Left kidney (tissue), 2 donors: ENCODE data around the gene PRODH2. TPM values are rescaled to one million over a fixed set of nuclear protein-coding genes. Genes with fewer than 3 reads are reported as not detected.
"Not testable (repeated sequence)": the region's sequence is repeated elsewhere in the genome, so short reads cannot be mapped to it uniquely, and the experiment has no call there.

Experiments used
- DNase-seq: peaks from one replicate; pipeline ENCODE4 v3.0.0-alpha.2; 2013
- polyA plus RNA-seq: library from polyadenylated mRNA; unstranded; fragments of 120-200 nt; gene quantifications from one replicate; pipeline ENCODE4 v1.2.1, GENCODE V29; 2013; ENCODE audit not compliant: insufficient read length

Gene PRODH2
- polyA plus RNA-seq, 1 donor: 39.3 TPM

DNA sequence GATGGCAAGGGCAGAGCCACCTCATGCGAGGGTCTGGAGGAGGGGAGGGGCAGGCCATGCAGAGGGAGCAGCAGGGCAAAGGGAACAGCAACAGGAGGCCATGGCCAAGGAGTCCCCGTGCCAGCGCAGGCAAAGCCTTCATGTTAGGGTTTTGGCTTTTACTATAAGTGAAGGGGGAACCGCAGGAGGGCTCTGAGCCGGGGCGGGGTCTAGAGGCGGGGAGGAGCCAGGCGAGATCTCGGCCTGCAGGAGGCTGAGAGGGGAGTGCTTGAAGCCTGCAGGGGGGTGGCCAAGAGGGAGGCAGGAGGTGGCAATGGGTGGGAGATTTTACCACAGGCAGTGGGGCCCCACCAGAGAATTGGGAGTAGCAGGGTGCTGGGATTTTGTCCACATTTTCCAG is 31.0 kb downstream of the PRODH2 start:
- no peak for DNase-seq

DNA sequence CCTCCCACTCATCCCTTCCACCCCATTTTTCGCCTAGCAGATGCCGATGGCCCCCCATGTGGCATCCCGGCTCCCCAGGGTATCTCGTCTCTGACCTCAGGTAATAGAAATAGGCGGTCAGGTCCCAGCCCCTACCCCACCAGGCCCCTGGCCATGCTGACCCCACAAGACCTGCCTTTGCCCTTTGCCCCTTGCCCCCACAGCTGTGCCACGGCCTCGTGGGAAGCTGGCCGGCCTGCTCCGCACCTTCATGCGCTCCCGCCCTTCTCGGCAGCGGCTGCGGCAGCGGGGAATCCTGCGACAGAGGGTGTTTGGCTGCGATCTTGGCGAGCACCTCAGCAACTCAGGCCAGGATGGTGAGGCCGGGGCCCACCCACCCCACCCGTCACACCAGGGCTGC is 31.9 kb downstream of the PRODH2 start:
- no peak for DNase-seq

DNA sequence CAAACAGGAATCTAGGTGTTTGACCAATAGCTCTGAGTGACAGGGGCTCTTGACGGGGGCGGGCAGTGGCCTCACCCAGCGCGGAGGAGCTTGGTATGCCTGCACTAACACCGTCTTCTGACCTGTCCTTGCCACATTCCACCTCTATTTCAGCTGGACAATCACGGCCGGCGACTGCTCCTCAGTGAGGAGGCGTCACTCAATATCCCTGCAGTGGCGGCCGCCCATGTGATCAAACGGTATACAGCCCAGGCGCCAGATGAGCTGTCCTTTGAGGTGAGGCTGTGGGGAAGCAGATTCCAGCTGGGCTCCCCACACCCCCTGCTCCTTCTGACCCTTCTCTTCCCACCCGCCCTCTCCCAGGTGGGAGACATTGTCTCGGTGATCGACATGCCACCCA is 32.6 kb downstream of the PRODH2 start:
- DNase-seq: no peak

DNA sequence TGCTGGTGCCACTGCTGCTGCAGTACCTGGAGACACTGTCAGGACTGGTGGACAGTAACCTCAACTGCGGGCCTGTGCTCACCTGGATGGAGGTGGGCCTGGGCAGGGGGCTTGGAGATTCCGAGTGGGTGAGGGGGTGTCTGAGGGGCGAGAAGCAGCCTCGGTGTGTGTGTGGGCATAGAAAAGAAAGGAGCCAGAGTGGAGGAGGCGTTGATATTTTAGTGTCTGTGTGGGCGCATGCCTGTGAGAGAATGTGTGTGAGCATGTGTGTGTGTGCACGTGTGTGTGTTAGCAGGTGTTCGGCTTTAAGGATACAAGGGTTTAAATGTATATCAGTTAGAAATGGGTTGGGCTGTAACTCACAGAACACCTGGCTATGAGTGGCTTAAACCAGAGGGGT is 33.6 kb downstream of the PRODH2 start:
- DNase-seq: no peak

DNA sequence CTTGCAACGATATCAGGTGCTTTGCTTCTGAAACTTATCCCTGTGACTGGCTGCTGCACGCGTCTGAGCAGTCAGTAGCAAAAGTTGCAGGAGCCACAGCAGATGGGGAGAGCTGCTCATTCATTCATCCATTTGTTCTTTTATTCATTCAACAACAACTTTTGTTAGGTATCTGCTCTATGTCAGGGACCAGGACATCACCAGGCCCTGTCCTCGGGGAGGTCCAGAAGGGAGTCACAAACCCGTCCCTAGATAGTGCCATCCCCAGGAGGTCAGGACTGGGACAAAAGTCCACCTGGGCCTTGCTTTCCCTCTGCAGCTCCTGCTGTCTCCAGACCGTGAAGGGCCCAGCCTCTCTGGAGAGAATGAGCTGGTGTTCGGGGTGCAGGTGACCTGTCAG is 34.7 kb downstream of the PRODH2 start:
- DNase-seq: no peak

DNA sequence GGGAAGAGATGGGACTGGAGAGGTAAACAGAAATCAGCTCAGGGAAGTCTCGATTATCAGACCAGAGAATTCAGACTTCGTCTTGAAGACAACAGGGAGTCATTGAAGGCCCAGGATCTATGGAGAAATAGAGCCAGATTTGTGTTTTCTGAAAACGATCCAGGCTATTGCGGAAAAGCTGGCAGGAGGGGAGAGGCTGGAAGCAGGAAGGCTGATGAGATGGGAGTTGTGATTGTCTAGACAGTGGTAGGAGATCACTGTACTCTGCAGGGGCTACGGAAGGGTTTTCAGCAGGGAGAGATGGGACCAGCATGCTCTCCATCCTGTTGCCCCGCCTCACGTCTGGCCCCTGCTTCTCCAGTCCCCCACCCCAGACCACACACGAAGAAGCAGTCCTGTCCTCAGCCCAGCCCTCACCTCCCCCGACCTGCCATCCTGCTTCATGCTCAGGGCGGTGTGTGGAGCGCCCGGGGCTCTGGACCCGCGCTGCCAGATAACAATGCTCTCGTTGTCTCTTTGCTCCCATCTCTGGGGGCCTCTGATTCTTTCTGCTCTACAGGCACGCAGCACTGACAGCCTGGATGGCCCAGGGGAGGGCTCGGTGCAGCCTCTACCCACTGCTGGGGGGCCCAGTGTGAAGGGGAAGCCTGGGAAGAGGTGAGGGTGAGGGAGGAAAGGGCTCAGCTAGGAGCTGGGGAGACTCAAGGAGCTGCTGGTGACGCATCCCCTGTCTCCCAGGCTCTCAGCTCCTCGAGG is 35.4 kb downstream of the PRODH2 start:
- no peak for DNase-seq

DNA sequence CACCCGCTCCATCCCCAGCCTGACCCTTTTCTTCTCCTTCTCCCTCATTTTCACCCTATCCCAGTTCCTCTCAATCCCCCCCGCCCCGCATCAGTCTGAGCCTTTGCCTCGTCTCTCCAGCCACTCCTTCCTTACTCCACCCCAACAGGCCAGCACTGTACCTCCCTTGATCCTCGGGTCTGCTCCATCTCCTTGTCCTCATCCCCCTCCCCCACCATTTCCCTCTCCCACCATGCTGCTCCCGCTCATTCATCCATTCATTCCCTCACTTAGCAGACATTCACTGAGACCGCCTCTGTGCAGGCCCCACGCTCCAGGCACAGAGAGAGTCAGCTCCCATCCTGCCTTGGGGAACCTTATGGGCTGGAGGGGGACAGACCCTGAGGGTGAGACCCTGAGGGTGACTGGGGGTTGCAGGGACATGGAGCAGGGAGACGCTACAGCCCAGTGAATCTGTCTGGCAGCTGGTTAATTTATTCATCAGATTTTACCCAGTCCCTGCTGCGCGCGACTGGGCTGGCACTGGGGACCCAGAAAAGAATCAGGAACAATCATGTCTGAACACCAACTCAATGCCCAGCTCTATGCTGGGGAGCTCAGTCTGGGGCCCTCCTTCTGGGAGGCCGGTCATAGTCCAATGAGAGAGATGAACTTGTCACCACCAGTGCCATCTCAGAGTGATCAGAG is 36.4 kb downstream of the PRODH2 start:
- no peak for DNase-seq

DNA sequence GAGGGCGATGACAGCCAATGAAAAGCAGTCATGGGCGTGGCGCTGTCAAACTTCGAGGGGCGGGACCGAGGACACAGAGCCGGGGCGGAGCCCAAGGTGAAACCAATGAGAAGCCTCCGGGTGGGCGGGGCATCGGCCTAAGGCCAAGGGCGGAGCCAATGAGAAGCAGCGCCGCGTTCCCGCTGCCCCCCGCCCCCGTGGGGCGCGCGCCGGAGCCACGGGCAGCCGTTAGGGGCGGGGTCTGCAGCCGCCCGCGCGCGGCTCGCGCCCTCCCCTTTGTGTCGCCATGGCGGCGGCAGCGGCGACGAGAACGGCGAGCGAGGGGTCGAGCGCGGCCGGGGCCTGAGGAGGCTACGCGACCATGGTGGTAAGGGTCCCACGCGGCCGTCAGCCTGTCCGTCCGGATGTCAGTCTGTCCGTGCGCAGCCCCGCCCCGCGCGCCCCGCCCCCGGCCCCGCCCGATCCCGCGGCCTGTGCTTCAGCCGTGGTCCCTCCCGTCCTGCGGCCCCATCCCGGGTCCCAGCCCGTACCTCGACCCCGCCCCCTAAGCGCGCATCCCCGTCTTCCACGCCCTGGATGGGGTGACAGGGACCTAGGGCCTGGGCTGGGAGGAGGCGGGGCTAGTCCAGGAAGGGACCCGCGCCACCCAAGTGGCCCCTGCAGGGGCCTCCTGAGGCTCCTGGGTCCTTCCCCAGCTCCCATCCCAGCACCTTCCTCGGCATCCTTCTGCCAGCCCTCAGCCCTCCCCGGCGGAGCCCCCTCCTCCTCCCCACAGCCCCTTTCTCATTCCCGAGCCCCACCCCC is 37.1 kb downstream of the PRODH2 start, which contains the start of gene ARHGAP33:
TSS of gene ARHGAP33 (plus strand) at position 267 of the 804 bp plus-strand sequence. CDS start at position 362, 95 bp downstream.
- DNase-seq: peak; percentile 99

DNA sequence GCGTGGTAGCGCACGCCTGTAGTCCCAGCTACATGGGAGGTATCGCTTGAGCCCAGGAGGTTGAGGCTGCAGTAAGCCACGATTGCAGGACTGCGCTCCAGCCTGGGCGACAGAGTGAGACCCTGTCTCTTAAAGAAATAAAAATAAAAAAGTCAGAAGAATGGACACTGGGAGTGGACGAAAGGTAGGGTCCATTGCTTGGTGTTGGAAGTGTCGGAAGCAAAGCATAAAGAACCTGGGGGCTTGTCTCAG is 37.7 kb downstream of the PRODH2 start:
- no peak for DNase-seq

DNA sequence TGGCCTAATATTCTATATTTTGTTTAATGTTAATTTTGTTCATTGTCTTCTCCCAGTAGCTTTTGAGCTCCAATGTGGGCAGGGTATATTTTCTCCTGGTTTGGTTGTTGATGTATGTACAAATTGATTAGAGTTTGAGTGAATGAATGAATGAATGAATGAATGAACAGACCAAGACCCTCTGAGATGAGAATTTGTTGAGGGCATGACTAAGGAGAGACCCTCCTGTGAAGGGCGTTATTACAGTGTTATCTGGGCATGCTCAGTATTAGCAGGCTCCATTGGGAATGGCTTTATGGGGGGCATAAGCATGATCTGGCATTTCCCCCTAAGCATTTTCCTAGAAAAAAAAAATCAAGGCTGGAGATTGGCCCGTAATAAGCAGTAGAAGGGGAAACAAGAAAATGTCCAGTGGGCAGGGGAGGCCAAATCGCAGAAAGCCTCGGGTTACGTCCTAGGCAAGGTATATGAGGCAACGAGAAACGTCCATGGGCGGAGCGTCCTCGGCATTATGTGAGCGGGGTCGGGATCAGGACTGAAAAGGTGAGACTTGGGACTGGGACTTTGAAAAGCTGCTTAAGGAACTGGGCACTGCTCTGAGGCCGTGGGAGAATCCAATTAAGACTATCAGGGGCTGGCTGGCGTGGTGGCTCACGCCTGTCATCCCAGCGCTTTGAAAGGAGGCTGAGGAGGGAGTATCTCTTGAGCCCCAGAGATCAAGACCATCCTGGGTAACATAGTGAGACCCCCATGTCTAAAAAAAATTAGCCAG is 38.2 kb downstream of the PRODH2 start:
- DNase-seq: no peak

DNA sequence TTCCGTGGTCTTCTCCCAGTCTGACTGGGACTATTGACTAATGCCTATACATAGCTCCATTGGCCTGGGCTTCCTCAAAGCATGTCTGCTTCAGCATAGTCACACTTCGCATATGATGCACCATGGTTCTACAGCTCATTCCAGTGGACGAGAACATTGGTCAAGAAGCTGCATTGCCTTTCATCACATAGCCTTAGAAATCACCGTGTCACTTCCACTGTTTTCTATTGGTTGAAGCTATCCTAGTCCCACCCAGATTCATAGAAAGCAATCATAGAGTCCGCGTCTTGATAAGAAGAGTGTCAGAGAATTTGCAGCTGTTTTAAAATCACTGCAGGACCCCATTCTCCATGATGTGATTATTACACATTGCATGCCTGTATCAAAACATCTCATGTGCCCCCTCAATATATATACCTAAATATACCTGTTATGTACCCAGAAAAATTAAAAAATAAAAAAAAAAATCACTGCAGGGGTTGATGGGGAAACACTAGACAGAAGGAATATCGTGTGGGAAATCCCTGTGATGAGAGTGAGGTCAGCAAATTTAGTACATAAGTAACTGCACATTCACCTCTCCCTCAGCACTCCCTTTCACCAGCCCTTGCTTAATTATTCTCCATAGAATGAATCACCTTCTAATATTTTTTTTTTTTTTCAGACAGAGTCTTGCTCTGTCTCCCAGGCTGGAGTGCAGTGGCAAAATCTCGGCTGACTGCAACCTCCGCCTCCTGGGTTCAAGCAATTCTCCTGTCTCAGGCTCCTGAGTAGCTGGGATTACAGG is 39.4 kb downstream of the PRODH2 start:
- DNase-seq: no peak

DNA sequence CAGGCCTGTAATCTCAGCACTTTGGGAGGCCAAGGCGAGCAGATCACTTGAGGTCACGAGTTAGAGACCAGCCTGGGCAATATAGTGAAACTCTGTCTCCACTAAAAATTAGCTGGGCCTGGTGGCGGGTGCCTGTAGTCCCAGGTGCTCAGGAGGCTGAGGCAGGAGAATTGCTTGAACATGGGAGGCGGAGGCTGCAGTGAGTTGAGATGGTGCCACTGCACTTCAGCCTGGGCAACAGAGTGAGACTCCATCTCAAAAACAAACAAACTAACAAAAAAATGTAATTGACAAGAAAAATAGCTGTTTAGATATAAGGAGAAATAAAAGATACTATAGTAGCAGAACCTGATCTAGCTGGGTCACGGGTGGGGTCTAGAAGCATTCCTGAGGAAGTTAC is 40.3 kb downstream of the PRODH2 start:
- not testable (repeated sequence) for DNase-seq

DNA sequence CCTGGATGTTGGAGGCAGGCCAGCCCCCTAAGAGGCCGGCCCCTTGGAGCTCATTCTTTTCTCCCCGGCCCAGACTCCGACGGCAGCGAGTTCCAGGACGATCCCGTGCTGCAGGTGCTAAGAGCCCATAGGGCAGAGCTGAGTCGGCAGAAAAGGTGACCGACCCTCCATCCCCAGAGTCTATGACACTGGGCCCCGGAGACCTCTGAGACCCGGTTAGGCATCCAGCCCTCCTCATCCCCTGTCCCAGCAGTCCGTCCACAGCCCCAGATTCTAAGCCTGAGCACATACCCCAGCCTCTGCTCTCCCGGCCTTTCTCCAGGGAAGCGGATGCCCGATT is 44.6 kb downstream of the PRODH2 start:
- DNase-seq: no peak

DNA sequence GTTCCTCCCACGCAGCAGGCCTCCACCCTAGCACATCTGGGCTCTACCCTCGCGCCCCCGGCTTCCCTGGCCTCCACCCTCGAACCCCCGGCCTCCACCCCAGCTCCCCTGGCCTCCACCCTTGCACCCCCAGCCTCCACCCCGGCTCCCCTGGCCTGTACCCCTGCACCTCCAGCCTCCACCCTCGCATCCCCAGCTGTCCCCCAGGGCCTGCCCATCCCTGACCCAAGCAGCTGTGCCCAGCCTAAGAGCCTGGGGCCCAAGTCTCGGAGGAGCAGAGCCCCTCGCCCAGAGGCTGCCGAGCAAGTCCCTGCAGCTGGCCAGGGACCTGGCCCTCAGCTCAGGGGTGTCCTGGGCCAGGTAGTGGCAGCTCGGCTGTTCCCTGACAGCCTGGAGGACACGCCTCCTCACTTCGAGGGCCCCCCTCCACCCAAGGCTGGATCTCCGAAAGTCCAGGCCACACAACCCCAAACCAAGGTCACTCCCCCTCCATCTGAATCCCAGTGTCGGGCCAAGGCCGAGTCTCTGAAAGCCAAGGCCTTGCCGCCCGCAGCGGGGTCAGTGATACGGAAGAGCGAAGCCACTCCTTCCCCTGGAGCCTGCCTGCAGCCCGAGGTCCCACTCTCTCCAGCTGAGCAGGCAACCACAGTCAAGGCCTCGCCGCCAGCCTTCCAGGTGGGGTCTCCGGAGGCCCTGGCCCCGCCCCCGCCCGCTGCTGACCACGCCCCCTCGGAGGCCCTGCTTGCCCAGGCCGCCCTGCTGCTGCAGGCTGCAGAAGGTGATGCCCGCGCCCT is 45.2 kb downstream of the PRODH2 start:
- DNase-seq: peak; percentile 68

DNA sequence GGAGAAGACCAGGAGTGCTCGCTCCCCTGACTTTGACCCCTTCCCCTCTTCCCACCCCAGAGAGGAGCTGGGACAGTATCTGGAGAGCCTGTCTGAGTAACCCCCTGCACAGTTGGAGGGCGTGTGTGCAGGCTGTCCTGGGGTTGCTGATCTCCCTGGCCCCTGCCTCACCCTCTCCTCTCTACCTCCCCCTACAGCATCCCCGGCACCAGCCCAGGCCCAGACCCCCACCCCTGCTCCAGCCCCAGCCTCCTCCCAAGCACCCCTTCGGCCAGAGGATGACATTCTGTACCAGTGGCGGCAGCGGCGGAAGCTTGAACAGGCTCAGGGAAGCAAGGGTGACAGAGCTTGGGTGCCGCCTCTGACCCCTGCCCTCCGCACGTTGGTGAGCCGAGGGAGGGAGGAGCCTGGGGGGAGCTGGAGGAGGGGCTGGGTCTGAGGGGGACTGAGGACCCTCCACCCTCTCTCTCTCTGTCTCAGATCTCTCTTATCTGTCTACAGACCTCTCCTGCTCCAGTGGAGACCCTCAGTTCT is 46.0 kb downstream of the PRODH2 start:
- no peak for DNase-seq

DNA sequence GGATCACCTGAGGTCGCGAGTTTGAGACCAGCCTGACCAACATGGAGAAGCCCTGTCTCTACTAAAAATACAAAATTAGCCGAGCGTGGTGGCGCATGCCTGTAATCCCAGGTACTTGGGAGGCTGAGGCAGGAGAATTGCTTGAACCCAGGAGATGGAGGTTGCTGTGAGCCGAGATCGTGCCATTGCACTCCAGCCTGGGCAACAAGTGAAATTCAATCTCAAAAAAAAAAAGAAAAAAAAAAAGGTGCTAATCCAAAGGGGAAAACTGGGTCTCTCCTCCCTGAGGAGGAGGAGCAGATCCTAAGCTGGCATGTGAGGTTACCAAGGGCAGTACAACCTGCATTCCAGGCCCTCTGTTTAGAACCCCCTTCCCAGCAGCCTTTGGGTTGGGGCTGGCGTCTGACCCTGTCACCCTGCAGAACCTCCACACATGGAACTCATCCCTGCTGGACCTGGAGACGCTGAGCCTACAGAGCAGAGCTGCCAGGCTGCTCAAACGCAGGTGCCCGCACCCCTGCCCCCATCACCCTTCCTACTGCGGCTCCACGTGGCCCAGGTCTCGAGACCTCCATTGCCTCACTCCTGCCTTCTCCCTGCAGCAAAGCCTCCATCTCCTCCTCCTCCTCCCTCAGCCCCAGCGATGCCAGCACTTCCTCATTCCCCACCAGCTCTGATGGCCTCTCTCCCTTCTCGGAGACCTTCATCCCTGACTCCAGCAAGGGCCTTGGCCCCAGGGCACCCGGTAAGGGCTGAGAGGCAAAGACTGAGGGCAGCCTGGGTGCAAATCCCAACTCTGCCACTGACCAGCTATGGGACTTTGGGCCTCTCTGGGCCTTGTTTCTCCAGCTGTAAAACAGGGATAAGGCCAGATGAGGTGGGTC is 48.0 kb downstream of the PRODH2 start:
- no peak for DNase-seq

DNA sequence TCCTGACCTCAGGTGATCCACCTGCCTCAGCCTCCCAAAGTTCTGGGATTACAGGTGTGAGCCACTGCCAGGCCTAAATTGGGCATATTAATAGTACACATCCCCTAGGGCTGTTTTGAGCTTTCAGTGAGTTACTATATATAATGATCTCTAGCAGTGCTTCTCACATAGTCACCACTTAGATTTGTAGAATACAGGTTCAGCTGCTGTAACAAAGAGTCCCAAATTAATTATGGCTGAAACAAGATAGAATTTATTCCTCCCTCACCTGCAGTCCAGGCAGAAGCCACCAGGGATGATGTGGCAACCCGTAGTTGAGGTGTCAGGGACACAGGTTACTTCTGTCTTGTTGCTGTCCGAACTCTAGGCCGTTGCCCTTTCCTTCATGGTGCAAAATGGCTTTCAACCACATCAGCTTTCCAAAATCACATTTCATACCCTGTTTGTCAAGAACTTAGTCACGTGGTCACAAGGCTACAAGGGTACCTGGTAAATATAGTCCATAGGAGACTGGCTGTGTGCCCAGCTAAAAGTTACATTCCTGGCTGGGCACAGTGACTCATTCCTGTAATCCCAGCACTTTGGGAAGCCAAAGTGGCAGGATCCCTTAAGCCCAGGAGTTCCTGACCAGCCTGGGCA is 51.8 kb downstream of the PRODH2 start:
- no peak for DNase-seq

DNA sequence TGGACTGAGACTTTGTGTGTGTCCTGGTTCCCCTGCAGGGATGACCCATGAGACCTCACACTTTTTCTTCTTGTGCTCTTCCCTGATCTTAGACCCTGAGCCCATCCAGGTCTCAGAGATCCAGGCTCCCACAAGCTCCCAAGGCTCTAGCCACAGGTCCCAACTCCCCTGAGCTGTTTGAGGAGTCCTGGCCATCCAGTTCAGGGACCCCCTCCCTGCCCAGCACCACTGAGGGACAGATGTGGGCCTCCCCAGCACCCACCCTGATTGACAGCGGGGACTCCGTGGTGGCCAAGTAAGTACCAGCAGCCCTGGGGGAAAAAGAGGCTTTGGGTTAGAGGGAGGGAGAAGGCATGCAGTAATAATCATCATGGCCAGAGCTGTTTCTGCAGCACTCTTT is 52.9 kb downstream of the PRODH2 start:
- DNase-seq: no peak
